ENCODE measurements around the gene ATP6V1F.

The ATP6V1F gene

GRCh38 chr7:128884561-128885369, 22.1 kb downstream of the ATP6V1F start:
- no peak for DNase-seq

DNA sequence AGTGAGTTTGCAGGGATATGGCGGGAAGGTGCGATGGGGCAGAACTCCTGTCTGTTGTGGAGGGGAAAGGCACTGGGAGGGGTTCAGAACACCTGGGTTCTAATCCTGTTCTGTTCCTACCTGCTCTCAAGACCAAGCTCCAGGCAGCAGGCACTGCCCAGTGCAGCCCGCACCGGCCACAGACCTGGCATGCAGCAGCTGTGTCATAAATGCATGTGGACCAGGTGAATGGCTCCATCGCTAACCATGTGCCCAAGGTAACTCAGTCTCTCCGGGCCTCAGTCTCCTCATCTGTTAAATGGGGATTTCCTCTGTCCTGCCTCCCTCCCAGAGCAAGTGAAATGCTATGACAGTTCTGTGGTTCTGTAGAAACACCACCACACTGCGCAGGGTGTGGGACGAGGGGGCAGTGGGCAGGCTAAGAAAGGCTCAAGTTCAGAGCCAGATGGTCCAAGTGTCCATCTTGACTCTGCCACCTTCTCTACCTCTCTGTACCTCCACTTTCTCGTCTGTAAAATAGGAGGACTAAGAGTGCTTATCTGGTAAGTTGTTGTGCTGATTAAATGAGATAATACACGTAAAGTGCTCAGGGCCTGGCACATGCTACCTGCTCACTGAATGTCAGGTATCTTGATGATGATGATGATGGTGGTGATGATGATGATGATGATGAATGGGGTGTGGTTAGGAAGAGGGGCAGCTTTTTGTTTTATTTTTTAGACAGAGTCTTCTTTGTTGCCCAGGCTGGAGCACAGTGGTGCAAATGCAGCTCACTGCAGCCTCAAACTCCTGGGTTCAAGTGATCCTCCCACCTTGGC, 22.9 kb downstream of the ATP6V1F start:
- DNase-seq, result no peak

DNA sequence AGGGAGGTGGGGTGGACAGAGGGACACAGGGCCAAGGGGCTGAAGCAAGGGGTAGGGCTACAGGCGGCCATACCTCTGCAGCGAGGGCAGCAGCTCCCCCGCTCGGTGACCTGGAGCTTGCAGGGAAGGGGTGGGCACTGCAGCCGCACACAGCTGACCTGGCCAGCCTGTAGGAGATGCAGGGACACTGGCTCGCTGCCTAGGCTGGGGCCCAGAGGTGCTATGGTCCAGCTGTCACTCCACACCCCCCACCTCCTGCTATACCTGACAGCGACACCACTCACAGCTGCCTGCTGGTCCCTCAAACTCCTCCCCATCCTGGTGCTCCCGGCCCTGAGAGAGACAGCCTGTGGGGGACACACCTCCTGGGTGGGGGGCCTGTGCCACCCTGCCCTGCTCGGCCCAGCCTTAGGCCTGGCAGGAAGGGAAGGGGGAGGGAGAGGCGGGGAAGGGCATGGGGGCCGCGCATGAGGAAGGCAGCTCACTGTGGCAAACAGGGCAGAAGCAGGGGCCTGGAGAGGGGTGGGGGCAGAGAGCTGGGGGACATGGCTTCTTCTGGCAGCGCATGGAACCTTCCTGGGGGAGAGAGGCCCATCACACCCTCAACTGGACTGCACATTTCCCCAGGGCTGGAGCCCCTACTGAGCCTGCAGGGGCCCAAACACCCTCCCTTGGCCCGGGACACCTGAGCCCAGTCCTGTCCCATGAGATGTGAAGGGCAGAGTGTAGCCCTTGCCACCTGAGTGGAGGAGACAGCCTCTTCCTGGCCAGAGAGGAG, 23.9 kb downstream of the ATP6V1F start:
- DNase-seq, result no peak

DNA sequence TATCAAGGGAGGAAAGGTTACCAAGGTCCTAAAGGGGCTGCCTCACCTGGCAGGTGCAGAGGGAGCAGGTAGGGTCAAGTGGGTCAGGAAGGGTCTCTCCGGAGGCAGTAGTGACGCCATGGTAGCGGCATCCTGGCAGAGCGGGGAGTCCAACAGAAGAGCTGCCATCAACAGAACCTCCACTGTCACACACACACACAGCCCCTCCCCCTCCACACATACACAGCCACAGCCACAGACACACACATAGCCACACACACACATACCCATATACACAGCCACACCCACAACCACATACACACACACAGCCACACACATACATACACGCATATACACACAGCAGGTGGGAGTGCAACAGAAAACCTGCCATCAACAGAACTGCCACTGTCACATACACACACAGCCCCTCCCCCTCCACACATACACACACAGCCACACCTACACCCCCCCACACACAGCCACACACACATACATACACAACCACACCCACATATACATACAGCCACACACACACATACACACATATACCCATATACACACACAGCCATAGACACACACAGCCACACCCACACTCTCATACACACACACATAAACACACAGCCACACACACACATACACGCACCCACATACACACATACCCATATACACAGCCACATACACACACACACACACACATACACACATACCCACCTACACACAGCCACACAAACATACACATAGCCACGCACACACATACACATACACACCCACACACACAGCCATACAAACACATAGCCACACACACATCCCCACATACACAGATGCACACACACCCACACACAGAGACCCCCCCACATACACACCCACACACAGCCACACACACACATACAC, 24.7 kb downstream of the ATP6V1F start:
- DNase-seq, result no peak

GRCh38 chr7:128888039-128888755, 25.5 kb downstream of the ATP6V1F start:
- no peak for DNase-seq

DNA sequence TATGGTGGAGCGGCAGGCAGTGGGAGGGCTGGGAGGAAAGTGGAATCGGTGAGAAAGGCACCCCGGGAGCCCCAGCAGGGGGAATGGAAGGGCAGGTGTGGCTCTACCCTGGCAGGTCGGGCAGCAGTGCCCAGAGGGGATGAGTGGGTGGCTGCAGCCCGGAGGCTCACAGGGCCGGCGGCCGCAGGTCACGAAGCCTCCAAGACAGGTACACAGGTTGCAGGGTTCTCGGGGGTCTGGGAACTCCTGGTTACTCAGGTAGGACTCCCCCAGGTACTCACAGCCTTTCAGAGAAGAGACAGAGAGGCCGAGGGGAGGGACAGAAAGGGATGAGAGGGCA, 26.1 kb downstream of the ATP6V1F start:
- no peak for DNase-seq

DNA sequence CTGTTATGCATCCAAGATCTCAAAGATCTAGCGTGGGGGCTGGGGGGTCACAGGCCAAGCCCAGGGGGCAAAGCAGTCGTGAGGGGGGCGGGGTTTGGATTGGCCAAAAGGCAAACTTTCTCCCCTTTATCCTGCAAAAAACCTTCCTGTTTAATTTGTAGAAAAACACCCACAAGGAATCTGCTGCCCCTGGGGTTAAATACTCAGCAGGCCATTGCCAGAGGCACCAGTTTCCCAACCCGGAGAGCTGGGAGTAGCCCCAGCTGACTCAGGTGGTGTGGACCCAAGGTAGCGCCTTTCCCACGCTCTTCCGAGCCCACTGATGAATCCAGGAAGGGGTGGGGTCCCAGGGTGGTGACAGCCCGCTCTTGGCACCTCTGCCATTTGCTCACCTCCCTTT, 26.5 kb downstream of the ATP6V1F start:
- DNase-seq, result no peak

DNA sequence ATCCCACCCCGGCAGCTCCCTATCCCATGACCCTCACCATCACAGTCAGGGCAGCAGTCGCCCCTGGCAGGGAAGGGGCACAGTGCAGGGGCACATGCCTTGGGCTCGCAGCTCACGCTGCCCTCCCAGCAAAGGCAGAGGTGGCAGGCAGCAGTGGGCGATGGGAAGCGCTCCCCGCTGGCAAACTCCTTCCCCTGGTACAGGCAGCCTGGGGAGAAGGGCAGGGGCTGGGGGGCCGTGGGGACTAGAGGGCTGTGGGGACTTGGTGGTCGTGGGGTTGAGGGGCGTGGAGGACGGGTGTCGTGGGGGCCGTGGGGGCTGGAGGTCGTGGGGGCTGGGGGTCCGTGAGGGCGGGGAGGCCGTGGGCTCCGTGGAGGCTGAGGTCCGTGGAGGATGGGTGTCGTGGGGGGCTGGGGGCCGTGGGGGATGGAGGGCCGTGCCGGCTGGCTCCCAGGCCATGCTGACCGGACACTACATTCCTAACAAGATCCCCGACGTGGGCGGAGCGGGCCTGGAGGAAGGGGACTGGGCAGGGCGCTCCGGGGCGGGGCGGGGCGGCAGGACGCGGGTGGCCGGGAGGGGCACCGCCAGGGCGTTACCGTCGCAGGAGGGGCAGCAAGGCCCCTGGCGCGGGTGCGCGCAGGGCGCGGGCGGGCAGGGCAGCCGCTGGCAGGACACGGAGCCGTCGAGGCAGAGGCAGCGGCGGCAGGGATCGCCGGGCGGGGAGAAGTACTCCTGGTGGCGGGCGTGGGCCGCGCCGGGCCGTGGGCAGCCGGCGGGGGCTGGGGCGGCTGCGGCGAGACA, 27.9 kb downstream of the ATP6V1F start:
- no peak for DNase-seq

GRCh38 chr7:128891110-128891941, 28.7 kb downstream of the ATP6V1F start:
- no peak for DNase-seq

- DNase-seq, result no peak
Measured at GRCh38 chr7:128891942-128892269, 29.2 kb downstream of the ATP6V1F start.

GRCh38 chr7:128892521-128893250, 30.0 kb downstream of the ATP6V1F start:
- no peak for DNase-seq

DNA sequence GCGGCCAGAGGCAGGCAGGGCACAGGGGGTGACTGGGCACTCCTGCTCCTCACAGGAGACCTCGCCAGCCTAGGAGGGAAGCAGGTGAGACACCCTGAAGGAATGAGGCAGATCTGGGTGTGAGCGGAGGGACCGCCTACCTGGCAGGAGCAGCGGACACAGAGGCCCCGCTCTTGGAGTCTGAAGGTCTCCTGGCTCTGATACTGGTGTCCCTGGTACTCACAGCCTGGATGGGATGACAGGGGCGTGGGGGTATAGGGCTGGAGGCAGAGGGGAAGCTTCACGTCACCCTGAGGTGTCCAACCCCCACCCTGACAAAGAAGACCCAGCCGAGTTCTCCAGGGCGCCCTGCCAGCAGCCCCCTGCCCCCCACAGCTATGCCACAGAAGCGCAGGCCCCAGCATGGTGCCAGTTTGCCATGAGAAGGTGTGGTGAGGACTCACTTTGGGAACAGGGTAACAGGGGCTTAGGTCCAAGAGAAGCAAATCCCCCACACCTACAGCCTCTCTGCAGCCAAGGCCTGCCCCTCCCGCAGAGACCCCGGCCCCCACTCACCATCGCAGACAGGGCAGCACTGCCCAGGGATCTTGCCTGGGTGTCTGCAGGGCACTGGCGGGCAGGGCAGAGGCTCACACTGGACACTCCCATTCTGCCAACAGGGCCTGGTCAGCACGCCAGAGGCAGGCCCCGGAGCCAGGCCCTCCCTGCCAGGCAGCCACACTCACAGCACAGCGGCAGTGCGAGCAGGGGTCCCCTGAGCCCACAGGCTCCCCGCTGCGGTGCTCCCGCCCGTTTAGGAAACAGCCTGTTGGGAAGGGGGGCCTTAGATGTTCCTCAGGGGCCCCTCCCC, 30.8 kb downstream of the ATP6V1F start:
- no peak for DNase-seq

GRCh38 chr7:128894101-128894440, 31.4 kb downstream of the ATP6V1F start:
- no peak for DNase-seq

GRCh38 chr7:128895320-128895719, 32.7 kb downstream of the ATP6V1F start:
- DNase-seq, result no peak

GRCh38 chr7:128899392-128899791, 36.7 kb downstream of the ATP6V1F start:
- DNase-seq, result no peak

DNA sequence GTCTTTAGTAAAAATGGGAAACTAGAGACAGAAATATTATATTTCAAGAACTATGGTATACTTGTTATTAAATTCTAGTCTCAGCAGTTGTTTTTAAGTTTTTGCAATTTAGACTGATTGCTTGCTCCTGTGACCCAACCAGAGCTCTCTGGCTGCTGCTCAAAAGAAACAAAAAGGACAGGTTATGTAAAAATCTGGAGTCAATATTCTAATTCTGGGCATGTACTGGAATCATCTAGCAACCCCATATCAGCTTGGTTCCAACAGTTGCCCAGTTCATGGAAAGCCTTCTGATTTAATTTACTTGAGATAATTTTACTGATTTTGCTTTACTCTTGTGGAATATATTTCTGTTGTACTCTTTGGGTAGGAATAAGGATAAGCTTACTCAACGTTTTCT, 37.6 kb downstream of the ATP6V1F start:
- no peak for DNase-seq

- DNase-seq, result no peak
Measured at GRCh38 chr7:128902761-128903585, 40.3 kb downstream of the ATP6V1F start.

Measured in activated T-cell treated with anti-CD3 and anti-CD28 coated beads, Interleukin-2, amount 50 U/mL, for 1 hour (primary cell).